HG03432 (cell line): ENCODE measurements around the gene SNX13.

Experiments used
- ATAC-seq: cut with Tn5 transposase; IDR thresholded peaks from one replicate; pipeline ENCODE4 v1.9.1; 2021; ENCODE audit warnings: mild to moderate bottlenecking, moderate library complexity; ENCODE audit not compliant: unreplicated experiment

SNX13 gene

GRCh38 chr7:17792075-17792936, 148.0 kb downstream of the SNX13 start:
- no peak for ATAC-seq

GRCh38 chr7:17787257-17787656, 153.0 kb downstream of the SNX13 start:
- ATAC-seq: no peak

- ATAC-seq: no peak
Observed at GRCh38 chr7:17786314-17786852, 153.9 kb downstream of the SNX13 start.

- ATAC-seq: no peak
Observed at GRCh38 chr7:17782216-17782549, 158.1 kb downstream of the SNX13 start.

GRCh38 chr7:17781491-17782215, 158.6 kb downstream of the SNX13 start:
- ATAC-seq: no peak

- no peak for ATAC-seq
Observed at GRCh38 chr7:17779381-17779780, 160.9 kb downstream of the SNX13 start.

- no peak for ATAC-seq
Observed at GRCh38 chr7:17774716-17775288, 165.5 kb downstream of the SNX13 start.

GRCh38 chr7:17774248-17774647, 166.0 kb downstream of the SNX13 start:
- ATAC-seq: no peak

GRCh38 chr7:17773289-17773626, 167.0 kb downstream of the SNX13 start:
- ATAC-seq: no peak

GRCh38 chr7:17772581-17773288, 167.6 kb downstream of the SNX13 start:
- ATAC-seq: no peak

GRCh38 chr7:17771901-17772408, 168.3 kb downstream of the SNX13 start:
- ATAC-seq: no peak

- ATAC-seq: no peak
Observed at GRCh38 chr7:17770710-17771375, 169.5 kb downstream of the SNX13 start.

GRCh38 chr7:17769918-17770317, 170.4 kb downstream of the SNX13 start:
- peak; percentile 69 for ATAC-seq

GRCh38 chr7:17758008-17758407, 182.3 kb downstream of the SNX13 start:
- ATAC-seq: no peak

GRCh38 chr7:17746020-17746530, 194.2 kb downstream of the SNX13 start:
- ATAC-seq: no peak

GRCh38 chr7:17745610-17746009, 194.7 kb downstream of the SNX13 start:
- ATAC-seq: peak; percentile 88

GRCh38 chr7:17743316-17743715, 197.0 kb downstream of the SNX13 start:
- no peak for ATAC-seq

GRCh38 chr7:17741426-17741825, 198.9 kb downstream of the SNX13 start:
- ATAC-seq: no peak
